ENCODE results near the gene SYNE1. TPM values are rescaled to one million over a fixed set of nuclear protein-coding genes. Genes with fewer than 3 reads are reported as not detected.

The SYNE1 gene
- total and polyA plus RNA-seq, 4 donors, result 10.2 to 105 (median 24.5) TPM

DNA sequence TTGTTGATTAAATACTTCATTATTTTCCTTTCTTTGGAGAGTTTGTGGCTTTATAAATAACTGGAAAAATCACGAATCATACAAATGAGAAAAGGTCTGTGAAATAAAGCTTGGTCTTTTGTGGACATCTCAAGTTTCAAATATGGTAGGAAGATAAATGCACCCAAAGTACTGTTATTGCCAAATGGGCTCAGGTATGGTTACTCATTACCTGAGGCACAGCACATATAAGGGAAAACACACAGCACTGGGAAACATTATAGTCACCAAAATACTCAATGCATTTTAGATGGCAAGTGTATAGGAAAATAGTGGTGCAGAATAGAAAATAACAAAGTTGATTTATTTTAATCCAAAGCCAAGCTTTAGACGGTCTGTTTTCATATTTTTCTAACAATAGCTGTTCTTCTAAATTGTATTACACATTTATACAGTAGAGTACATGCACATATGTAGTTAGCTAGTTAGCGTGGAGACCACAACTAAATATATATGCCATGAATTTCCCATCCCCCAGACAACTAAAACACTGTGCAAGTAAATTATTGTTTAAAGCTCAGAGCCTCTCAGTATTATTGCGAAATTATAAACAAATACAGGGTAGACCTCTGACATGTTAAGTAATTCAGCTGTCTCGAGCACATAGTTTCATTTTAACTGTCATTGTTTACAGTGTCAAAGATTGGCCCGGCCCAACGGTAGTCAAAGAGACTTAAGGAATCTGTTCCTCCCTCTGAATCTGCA, 336.0 kb downstream of the SYNE1 start:
- 4% methylated on average over 7 of the region's 7 CpGs for WGBS
- TF ChIP-seq, protein P1, sequence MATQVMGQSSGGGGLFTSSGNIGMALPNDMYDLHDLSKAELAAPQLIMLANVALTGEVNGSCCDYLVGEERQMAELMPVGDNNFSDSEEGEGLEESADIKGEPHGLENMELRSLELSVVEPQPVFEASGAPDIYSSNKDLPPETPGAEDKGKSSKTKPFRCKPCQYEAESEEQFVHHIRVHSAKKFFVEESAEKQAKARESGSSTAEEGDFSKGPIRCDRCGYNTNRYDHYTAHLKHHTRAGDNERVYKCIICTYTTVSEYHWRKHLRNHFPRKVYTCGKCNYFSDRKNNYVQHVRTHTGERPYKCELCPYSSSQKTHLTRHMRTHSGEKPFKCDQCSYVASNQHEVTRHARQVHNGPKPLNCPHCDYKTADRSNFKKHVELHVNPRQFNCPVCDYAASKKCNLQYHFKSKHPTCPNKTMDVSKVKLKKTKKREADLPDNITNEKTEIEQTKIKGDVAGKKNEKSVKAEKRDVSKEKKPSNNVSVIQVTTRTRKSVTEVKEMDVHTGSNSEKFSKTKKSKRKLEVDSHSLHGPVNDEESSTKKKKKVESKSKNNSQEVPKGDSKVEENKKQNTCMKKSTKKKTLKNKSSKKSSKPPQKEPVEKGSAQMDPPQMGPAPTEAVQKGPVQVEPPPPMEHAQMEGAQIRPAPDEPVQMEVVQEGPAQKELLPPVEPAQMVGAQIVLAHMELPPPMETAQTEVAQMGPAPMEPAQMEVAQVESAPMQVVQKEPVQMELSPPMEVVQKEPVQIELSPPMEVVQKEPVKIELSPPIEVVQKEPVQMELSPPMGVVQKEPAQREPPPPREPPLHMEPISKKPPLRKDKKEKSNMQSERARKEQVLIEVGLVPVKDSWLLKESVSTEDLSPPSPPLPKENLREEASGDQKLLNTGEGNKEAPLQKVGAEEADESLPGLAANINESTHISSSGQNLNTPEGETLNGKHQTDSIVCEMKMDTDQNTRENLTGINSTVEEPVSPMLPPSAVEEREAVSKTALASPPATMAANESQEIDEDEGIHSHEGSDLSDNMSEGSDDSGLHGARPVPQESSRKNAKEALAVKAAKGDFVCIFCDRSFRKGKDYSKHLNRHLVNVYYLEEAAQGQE (IDR thresholded peaks at IDR 0.05), result no peak
- peak; percentile 69 for TF ChIP-seq FOXA2 (IDR thresholded peaks at IDR 0.05)
- peak; percentile 68 to 74 for TF ChIP-seq HNF4A (conservative IDR thresholded peaks at IDR 0.05)
- TF ChIP-seq RAD21 (IDR thresholded peaks at IDR 0.05), result no peak
- no peak for TF ChIP-seq HNF4G (IDR thresholded peaks at IDR 0.05)
- no peak for TF ChIP-seq GABPA (IDR thresholded peaks at IDR 0.05 in 1 of 2, conservative IDR thresholded peaks at IDR 0.05 in 1 of 2)
- TF ChIP-seq, protein P2, sequence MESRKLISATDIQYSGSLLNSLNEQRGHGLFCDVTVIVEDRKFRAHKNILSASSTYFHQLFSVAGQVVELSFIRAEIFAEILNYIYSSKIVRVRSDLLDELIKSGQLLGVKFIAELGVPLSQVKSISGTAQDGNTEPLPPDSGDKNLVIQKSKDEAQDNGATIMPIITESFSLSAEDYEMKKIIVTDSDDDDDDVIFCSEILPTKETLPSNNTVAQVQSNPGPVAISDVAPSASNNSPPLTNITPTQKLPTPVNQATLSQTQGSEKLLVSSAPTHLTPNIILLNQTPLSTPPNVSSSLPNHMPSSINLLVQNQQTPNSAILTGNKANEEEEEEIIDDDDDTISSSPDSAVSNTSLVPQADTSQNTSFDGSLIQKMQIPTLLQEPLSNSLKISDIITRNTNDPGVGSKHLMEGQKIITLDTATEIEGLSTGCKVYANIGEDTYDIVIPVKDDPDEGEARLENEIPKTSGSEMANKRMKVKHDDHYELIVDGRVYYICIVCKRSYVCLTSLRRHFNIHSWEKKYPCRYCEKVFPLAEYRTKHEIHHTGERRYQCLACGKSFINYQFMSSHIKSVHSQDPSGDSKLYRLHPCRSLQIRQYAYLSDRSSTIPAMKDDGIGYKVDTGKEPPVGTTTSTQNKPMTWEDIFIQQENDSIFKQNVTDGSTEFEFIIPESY (IDR thresholded peaks at IDR 0.05), result peak; percentile 55
- TF ChIP-seq, protein P3, sequence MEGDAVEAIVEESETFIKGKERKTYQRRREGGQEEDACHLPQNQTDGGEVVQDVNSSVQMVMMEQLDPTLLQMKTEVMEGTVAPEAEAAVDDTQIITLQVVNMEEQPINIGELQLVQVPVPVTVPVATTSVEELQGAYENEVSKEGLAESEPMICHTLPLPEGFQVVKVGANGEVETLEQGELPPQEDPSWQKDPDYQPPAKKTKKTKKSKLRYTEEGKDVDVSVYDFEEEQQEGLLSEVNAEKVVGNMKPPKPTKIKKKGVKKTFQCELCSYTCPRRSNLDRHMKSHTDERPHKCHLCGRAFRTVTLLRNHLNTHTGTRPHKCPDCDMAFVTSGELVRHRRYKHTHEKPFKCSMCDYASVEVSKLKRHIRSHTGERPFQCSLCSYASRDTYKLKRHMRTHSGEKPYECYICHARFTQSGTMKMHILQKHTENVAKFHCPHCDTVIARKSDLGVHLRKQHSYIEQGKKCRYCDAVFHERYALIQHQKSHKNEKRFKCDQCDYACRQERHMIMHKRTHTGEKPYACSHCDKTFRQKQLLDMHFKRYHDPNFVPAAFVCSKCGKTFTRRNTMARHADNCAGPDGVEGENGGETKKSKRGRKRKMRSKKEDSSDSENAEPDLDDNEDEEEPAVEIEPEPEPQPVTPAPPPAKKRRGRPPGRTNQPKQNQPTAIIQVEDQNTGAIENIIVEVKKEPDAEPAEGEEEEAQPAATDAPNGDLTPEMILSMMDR (IDR thresholded peaks at IDR 0.05; ENCODE audit: low read depth, low read length, missing input control), result no peak
- peak; percentile 54 for TF ChIP-seq TAF1 (conservative IDR thresholded peaks at IDR 0.05)
- TF ChIP-seq, protein P4, sequence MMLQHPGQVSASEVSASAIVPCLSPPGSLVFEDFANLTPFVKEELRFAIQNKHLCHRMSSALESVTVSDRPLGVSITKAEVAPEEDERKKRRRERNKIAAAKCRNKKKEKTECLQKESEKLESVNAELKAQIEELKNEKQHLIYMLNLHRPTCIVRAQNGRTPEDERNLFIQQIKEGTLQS (IDR thresholded peaks at IDR 0.05), result no peak
- peak; percentile 72 for TF ChIP-seq NR2F2 (IDR thresholded peaks at IDR 0.05)
- TF ChIP-seq, protein P5, sequence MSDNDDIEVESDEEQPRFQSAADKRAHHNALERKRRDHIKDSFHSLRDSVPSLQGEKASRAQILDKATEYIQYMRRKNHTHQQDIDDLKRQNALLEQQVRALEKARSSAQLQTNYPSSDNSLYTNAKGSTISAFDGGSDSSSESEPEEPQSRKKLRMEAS (IDR thresholded peaks at IDR 0.05), result peak; percentile 57
- peak; percentile 34 to 64 for TF ChIP-seq RXRA (IDR thresholded peaks at IDR 0.05)
- TF ChIP-seq EGR1 (IDR thresholded peaks at IDR 0.05; ENCODE audit: low read depth in 2 of 2), result no peak
- TF ChIP-seq JUND (IDR thresholded peaks at IDR 0.05), result peak in 1 of 2 donors; percentile 61
- peak; percentile 55 for TF ChIP-seq SP1 (IDR thresholded peaks at IDR 0.05)
- TF ChIP-seq FOXA1 (IDR thresholded peaks at IDR 0.05), result peak; percentile 71
- Histone ChIP-seq H3K27ac (ENCODE audit: low read depth in 1 of 2, low read length in 2 of 2) (peak overlapping the region; percentile 93 to 96), H3K9me3 (ENCODE audit: control insufficient read depth in 4 of 4, low read length in 3 of 4) (no peaks in the 10 kb centered on the region), H3K36me3 (ENCODE audit: control insufficient read depth in 4 of 4, insufficient read depth in 3 of 4, low read depth in 1 of 4, low read length in 3 of 4) (no peaks in the 10 kb centered on the region), H3K9ac (ENCODE audit: low read depth in 1 of 2, low read length in 2 of 2) (peak overlapping the region; percentile 71 to 89), H3K4me3 (ENCODE audit: low read depth in 1 of 3, low read length in 3 of 3) (peak overlapping the region; percentile 78 to 98 (median 93)), H3K27me3 (ENCODE audit: control insufficient read depth in 4 of 4, insufficient read depth in 4 of 4, low read length in 3 of 4) (no peaks in the 10 kb centered on the region), H3K4me1 (ENCODE audit: control insufficient read depth in 4 of 4, insufficient read depth in 4 of 4, low read length in 3 of 4) (peaks cover 5 to 56% (median 48%) of the 10 kb centered on the region in 4 donors)
- DNase-seq (ENCODE audit: low spot score), result no peak
